Activated naive CD4-positive, alpha-beta T cell treated with anti-CD3 and anti-CD28 coated beads, Interleukin-2, amount 50 U/mL, for 72 hours (primary cell): ENCODE data around the gene ADAM12. TPM values are rescaled to one million over a fixed set of nuclear protein-coding genes. Genes with fewer than 3 reads are reported as not detected.

Experiments used
- ATAC-seq, 2 donors: fragments of 150-1000 bp; cut with Tn5 transposase; 2 replicates each; pipeline ENCODE4 v1.10.0; 2021; ENCODE audit warnings: mild to moderate bottlenecking in 2 of 2, moderate library complexity in 2 of 2
- DNase-seq, 2 donors: peaks; one replicate each; pipeline ENCODE4 v3.0.0; 2021 to 2022; ENCODE audit warnings: low spot score in 2 of 2
- H3K27ac Mint-ChIP-seq, 2 donors: one replicate each; pipeline ENCODE4 v1.8.0; 2022; ENCODE audit warnings: mild to moderate bottlenecking in 2 of 2, mixed read lengths in 2 of 2
- H3K36me3 Mint-ChIP-seq, 2 donors: one replicate each; pipeline ENCODE4 v1.8.0; 2022; ENCODE audit warnings: mixed read lengths in 2 of 2
- H3K9me3 Mint-ChIP-seq, 2 donors: one replicate each; pipeline ENCODE4 v1.8.0; 2022; ENCODE audit warnings: mixed read lengths in 2 of 2
- total RNA-seq, 2 donors: library from RNA; stranded (reverse); gene quantifications; one replicate each; pipeline ENCODE4 v1.2.3, GENCODE V29; 2022

ADAM12 gene
- total RNA-seq, 2 donors from 2014 or later: 0.32 to 1.2 TPM

DNA sequence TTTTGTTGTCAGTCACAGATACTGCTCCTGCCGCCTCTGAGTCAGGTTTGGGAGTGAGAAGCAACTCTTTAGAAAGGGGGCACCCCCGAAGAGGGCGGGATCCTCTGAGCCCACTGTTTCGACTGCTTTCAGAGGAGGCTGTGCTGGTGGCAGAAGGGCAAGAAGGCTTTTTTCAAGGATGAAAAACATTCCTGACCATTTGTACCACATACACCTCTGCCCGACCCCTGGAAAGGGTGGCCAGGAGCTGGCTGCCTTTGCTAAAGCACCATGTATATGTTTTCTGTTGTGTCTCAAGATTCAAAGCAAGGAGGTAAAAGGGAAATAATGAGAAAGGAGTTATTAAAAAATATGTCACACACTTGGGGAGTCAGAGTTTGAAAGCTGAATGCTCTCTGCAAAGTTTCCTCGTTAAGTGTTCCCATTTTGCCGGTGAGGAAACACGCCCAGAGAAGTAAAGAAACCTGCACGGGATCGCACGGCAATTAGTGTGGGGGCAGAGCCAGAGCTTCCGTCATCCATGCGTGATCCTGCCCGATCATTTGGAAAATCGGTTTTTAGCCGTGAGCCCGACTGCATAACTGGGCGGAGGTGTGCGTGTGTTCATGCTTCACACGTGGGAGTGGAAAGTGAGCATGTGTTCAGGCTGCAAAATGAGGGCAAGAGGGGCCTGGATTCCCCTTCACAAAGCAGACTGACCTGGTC lies 163.2 kb downstream of the ADAM12 start:
- H3K27ac Mint-ChIP-seq: no peak overlapping the region
- ATAC-seq: no peak
- no peaks in the 10 kb centered on the region for H3K36me3 Mint-ChIP-seq
- H3K9me3 Mint-ChIP-seq: no peaks in the 10 kb centered on the region
- DNase-seq: no peak

DNA sequence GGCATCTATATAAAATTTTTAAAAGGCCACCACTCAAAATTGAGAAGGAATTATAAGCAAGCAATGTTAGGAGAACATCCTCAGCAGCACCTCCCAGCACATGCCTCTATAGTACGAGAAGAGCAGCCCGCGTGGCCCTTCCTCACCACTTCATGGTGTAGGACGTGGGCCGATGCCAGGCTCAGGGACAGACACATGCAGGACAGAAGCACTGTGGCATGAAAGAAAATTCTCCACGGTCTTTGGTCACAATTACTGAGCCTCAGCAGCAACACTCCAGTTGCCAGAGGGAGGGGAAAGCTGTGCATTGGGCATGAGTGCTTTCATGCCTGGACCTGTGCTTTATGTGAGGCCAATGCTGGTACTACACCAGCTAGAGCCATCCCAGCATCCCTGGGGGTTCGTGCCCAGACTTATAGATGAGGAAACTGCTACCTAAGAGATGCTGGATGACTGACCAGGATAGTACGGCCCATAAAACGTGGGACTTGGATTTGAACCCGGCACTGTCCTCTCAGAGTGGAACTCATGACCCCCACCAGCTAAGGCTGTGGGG lies 164.7 kb downstream of the ADAM12 start:
- ATAC-seq: no peak
- H3K9me3 Mint-ChIP-seq: no peaks in the 10 kb centered on the region

DNA sequence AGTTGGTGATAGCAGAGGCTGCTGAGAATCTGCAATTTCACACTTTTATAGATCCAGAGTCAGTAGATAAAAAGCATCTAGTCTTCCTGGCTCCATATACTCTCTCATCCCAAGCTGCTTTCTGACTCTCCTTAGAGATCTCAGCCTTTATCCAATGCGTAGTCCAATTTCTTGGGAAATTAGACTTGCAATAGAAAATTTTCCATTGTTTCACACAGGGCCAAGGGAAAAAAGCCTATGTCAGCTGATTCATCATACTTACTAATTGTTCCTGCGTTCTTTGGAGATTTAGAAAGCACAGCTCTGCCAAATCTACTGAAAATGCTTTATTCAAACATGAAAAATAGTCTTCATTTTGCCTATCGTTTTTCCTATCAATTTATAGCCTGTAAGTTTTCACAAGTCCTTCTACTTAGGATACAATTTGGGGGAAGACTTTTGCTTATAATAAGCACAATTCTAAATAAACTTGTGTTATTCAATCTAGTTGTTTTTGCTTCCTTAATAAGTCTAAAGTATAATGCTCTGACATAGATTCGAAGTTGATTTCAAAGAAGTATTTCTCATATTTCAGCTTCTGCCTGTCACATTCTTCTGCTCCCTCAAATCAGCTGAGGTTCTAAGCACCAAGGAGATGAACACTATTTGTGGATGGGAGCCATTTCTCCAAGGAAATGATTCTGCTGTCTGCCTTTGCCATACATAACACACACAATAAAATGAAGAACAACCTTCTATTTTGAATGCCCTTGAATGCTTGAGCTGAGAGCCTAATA lies 165.4 kb downstream of the ADAM12 start:
- no peaks in the 10 kb centered on the region for H3K36me3 Mint-ChIP-seq
- DNase-seq (no peak), ATAC-seq (no peak)
- no peak overlapping the region for H3K27ac Mint-ChIP-seq
- no peaks in the 10 kb centered on the region for H3K9me3 Mint-ChIP-seq

More for the DNA sequence above, 164.7 kb downstream of the ADAM12 start:
- Mint-ChIP-seq H3K36me3 (no peaks in the 10 kb centered on the region), H3K27ac (no peak overlapping the region)
- no peak for DNase-seq

DNA sequence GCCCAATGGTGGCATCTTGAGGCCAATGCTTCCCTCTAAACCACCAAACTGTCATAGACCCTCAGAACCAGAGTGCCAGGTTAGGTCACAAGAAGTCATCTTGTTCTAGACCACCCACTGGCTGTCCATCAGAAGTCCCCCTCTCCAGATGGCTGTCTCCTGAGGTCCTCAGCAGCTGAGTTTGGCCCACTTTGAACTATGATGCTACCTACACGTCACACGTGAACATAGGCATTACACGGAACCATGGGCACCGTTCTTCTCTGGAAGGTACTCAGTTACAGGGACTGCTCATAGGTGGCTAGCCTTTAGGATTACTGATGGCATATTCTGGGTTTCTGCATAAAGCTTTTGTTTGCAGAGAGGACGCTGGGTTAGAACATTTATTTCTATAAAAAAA lies 166.4 kb downstream of the ADAM12 start:
- no peak for DNase-seq
- Mint-ChIP-seq H3K27ac (no peak overlapping the region), H3K36me3 (no peaks in the 10 kb centered on the region), H3K9me3 (no peaks in the 10 kb centered on the region)
- ATAC-seq: no peak

DNA sequence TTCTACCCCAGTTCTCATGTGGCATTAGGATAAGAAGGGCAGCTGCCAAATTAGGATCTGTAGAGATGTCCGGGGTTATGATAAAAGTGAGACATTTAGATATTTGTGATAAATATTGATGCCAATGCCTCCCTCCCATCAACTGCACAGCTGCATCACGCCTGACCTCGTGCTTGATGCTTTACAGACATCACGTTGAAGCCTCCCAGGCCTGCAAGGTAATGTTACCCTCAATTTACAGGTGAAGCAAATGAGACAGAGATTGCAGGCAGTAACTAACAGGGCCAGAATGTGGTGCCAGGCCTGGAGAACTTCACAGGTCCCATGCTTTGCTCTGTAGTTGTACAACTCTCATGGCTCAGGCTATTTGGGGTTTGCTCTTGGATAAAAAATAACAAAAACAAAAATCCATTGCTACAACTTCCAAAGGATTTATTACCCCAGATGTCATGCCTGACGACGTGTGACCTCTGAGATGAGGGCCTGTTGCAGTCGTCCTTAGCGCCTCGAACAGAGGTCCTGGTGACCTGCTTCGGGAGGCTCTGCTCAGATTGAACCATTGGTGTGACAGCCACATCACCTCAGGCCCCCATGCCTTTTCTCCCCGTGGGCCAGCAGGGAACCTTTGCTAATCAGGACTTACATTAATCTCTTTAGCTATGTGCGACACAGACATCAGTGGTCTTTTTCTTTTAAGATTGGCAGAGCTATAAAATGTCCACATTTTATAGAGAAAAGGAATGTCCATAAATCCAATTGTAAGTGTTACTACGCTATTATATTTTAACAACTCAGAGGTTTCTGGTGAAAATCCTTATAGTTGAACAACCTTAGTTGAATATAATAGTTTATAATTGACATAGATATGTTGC lies 169.3 kb downstream of the ADAM12 start:
- Mint-ChIP-seq H3K27ac (no peak overlapping the region), H3K36me3 (no peaks in the 10 kb centered on the region), H3K9me3 (no peaks in the 10 kb centered on the region)
- DNase-seq (no peak), ATAC-seq (no peak)

DNA sequence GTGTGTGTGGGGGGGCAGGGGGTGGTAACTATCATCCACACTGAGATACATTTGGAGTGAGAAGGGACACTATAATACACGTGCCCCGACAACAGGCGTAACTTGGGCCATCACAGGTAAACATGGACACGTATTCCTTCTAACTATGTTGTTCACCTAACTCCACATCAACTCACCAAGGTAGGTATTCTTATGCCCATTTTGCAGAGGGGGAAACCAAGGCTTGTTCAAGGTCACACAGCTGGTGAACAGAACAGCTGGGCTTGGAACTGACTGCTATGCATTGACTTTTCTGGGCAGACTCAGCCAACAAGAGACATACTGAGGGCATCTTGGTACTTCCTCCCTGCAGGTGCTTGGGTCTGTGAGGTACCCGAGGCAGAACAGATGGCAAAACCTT lies 170.1 kb downstream of the ADAM12 start:
- Mint-ChIP-seq H3K27ac (no peak overlapping the region), H3K36me3 (no peaks in the 10 kb centered on the region), H3K9me3 (no peaks in the 10 kb centered on the region)
- ATAC-seq (no peak), DNase-seq (no peak)

DNA sequence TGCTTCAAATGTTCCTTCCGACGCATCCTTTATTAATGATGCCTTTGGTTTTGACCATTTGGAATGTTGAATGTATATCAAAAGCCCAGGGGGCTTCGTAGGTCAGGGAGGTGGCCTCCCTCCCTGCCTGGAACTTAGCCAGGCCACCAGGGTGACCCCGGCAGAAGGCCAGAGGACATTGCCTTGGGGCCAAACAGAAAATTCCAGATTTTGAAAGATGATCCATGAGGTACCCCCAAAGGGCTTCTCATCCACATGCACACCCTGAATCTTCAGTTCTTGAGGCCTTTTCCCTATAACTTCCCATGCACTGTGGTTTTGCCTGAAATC lies 171.7 kb downstream of the ADAM12 start:
- no peaks in the 10 kb centered on the region for H3K36me3 Mint-ChIP-seq
- no peak overlapping the region for H3K27ac Mint-ChIP-seq
- DNase-seq: no peak
- no peak for ATAC-seq
- no peaks in the 10 kb centered on the region for H3K9me3 Mint-ChIP-seq

DNA sequence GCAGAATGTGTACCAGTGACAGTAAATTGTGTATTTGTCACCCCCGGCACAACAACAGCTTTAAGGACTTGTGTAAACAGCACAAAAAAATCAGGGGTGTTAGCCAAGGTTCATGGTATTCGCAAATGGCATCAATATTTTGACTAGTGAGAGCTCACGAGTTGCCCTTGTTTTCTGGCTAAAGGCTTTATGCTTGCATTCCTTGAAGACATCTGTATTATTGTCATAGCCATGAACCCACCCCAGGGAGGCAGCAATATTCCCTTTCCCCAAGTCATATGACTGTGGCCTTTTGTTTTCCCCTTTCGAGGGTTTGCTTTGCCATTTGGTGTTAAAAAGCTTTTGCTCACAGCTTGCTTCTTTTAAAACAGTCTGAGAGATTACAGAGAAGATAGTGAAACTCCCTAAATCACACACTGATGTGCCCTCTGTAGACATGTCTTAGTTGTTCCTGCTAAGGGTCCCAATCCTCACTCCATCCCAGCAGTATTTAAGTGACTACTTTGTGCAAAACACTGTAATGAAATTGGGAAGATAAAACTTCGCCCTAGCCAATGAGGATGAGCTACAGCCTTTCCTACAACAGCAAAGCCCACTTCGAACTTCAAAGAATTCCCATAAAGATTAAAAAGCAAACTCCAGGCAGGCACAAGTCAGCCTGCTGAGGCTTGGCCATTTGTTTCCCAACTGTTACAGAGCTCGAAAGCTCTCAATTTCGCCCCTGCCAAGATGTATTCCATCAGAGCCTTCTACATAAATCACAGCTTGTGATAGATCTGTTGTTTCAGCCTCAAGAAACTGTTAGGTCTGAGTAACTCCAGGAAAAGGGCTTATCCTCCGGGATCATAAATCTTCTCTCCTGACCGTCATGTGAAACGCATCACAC lies 172.3 kb downstream of the ADAM12 start:
- no peak for ATAC-seq

DNA sequence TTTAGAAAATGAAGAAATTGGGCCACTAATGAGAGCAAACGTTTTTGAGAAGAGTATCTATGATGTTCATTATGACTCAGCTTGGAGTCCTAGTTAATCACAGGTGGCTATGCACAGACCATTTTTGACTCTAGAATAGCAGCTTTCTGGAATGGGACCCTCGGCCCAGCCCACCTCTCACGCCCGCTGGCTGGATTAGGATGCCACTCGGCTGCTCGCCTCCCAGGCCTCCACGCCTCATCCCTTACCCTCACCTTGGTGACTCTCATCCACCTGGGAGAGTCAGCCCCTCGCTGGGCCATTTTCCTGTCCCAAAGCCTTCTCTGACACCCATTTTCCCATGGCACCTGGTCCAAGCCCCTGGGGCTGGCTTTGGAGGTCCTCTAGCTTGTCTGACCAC lies 173.6 kb downstream of the ADAM12 start:
- Mint-ChIP-seq H3K9me3 (no peaks in the 10 kb centered on the region), H3K36me3 (no peaks in the 10 kb centered on the region), H3K27ac (no peak overlapping the region)
- ATAC-seq (no peak), DNase-seq (no peak)

More for the DNA sequence above, 172.3 kb downstream of the ADAM12 start:
- Mint-ChIP-seq H3K9me3 (no peaks in the 10 kb centered on the region), H3K36me3 (no peaks in the 10 kb centered on the region), H3K27ac (no peak overlapping the region)
- DNase-seq: no peak

DNA sequence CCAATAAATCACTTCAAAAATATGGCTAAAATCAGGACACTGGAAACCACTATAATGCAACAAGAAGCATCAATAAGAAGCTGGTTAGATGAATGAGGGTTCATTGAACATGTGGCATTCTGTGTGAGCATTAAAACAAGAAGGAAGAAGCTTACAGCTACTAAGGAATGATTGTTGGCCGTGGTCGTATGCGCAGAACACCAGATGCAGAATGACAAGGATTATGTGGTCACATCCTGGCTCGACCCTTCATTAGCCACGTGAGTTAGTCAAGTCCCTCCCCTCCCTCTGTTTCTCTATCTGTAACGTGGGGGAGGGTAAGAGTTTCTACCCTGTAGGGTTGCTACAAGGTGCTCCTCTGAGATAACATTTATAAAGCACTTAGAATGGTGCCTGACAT lies 174.3 kb downstream of the ADAM12 start:
- no peak for DNase-seq
- no peaks in the 10 kb centered on the region for H3K36me3 Mint-ChIP-seq
- ATAC-seq: no peak
- H3K9me3 Mint-ChIP-seq: no peaks in the 10 kb centered on the region
- no peak overlapping the region for H3K27ac Mint-ChIP-seq

DNA sequence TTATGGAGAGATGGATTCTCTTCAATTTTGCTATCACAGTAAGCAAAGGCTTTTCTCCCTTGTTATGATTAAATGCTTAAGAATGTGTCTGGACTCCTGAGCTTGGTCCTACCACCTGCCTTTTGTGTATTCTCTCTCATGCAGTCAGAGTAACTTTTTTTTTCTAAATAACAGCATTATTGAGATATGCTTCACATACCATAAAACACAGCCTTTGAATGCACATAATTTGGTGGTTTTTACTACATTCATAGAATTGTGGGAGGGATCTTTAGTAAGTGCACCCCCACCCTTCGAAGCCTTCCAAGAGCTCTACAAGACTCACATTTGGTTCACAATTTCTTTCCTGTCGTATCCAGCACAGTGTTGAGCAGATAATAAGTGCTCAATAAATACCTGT lies 175.5 kb downstream of the ADAM12 start:
- H3K36me3 Mint-ChIP-seq: no peaks in the 10 kb centered on the region
- no peak for DNase-seq
- H3K27ac Mint-ChIP-seq: no peak overlapping the region
- H3K9me3 Mint-ChIP-seq: no peaks in the 10 kb centered on the region
- no peak for ATAC-seq

DNA sequence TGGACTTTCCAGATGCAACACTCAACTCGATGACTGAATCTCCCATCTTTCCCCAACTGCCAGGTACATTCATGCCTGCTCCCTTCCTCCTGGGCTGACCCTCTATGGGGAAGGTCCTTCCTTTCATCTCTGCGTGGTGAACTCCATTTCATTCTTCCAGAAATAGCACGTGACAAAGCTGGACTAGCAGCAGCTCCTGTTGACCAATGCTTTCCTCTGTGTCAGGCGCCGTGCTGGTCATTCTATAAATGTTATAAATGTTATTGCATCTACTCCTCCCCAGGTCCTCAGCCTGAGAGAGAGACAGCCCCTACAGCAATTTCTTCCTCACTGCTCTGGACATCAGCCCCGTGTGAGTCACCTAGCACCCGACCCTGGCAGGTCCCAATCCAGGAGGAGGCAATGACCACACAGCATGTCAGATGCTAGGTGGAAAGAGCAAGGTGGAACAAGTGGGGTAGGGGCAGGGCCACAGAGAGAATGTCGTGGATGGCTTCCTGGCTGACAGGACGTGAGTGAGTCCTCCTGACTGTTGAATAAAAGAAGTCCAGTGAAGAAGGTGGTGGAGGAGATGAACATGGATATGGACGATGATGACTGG lies 178.1 kb downstream of the ADAM12 start:
- ATAC-seq: no peak
- Mint-ChIP-seq H3K36me3 (no peaks in the 10 kb centered on the region), H3K9me3 (no peaks in the 10 kb centered on the region)

DNA sequence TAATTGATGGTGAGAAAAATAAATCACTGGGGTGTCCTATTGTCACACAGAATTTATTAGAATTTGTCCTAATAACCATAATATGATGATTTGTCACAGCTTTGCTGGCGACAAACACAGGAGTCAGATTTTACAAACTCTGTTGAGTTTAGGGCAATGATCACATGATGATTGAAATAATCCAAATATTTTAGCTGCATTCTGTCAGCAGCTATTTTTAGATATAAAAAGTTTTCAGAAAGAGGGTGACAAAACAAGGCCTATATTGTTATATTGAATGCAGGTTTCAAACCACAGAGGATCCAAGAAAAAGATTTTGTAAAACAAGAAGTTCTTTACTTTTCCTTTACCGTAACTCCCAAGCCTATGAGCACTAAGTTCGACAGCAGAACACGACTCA lies 178.8 kb downstream of the ADAM12 start:
- ATAC-seq: no peak
- Mint-ChIP-seq H3K36me3 (no peaks in the 10 kb centered on the region), H3K27ac (no peak overlapping the region), H3K9me3 (no peaks in the 10 kb centered on the region)
- no peak for DNase-seq

More for the DNA sequence above, 178.1 kb downstream of the ADAM12 start:
- H3K27ac Mint-ChIP-seq: no peak overlapping the region
- DNase-seq: no peak

DNA sequence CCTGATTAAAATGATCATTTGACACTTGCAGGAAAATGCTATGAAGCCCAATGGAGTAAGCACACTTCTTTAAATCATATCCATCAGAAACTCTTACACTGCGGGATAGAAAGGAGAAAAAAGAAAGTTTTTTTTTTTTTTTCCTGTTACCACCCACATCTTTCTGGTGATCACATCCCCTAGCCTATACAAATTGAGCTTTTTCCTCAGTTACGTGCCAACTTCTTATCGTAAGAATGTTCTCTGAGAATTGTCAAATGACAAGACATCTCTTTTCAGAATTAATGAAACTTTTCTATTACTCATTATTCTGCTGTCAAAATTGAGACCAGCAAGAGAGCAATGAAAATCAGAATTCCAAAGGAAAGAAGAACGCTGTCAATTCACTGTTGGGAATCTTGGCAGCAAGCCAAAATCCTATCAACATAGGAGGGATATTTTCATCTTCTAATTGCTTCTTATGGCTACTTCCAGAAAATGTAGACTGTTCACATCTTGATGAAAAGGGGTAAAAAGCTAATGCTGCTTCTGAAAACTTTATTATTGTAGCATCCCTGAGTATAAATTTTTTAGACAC lies 179.5 kb downstream of the ADAM12 start:
- DNase-seq (no peak), ATAC-seq (no peak)
- Mint-ChIP-seq H3K9me3 (no peaks in the 10 kb centered on the region), H3K27ac (no peak overlapping the region), H3K36me3 (no peaks in the 10 kb centered on the region)

DNA sequence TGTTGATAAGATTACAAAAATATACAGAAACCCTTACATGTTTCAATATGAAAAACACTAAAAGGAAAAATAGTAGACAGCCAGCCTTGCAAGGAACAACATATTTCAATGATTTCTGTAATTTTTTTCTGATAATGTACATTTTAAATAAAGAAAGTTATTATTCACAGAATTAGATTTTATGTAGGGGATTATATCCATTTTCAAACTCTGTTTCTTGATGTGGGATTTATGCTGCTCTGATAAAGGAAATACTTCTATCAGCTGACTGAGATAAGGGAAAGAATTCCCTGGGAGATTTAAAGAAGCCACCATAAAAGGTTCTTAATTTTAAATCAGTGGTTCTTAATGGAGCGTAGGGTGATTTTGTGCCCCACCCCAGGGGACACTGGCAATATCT lies 180.4 kb downstream of the ADAM12 start:
- no peak for DNase-seq
- no peak for ATAC-seq
- Mint-ChIP-seq H3K36me3 (no peaks in the 10 kb centered on the region), H3K9me3 (no peaks in the 10 kb centered on the region), H3K27ac (no peak overlapping the region)
